ENCODE results near the gene YPEL2.
"Not testable (repeated sequence)": the region's sequence is repeated elsewhere in the genome, so short reads cannot be mapped to it uniquely, and the experiment has no call there.

The YPEL2 gene

GRCh38 chr17:59311521-59311920 lies 19.9 kb upstream of the YPEL2 start:
- H3K27ac Mint-ChIP-seq; DNase-seq; H3K27me3 Mint-ChIP-seq; ATAC-seq (replicated peaks); H3K4me3 Mint-ChIP-seq; H3K4me1 Mint-ChIP-seq; H3K9me3 Mint-ChIP-seq; H3K36me3 Mint-ChIP-seq: not testable (repeated sequence)

DNA sequence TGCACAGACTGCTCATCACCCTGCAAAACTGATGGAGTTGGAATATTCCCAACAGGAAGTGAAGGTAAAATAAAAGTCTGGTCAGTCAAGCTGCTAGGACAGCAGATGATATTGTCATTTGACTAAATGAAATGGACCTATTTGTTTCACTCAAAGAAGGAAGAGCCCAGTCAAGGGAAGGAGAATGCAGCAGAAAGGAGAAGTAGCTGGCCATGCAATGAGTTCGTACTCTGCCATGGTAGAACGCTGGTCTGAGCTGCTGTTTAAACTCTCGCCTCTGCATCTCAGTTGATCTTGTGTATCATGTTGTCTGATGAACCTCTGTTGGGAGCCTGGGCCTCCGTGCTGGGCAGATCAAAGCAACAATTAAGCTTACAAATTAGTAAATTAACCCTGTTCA lies 15.6 kb upstream of the YPEL2 start:
- no peaks in the 10 kb centered on the region for H3K36me3 Mint-ChIP-seq
- ATAC-seq (replicated peaks) (no peak), DNase-seq (no peak)
- H3K4me1 Mint-ChIP-seq, result peaks cover 0 to 5% of the 10 kb centered on the region in 2 donors
- H3K9me3 Mint-ChIP-seq, result no peaks in the 10 kb centered on the region
- H3K27ac Mint-ChIP-seq, result no peak overlapping the region
- H3K27me3 Mint-ChIP-seq, result no peaks in the 10 kb centered on the region
- no peak overlapping the region for H3K4me3 Mint-ChIP-seq

DNA sequence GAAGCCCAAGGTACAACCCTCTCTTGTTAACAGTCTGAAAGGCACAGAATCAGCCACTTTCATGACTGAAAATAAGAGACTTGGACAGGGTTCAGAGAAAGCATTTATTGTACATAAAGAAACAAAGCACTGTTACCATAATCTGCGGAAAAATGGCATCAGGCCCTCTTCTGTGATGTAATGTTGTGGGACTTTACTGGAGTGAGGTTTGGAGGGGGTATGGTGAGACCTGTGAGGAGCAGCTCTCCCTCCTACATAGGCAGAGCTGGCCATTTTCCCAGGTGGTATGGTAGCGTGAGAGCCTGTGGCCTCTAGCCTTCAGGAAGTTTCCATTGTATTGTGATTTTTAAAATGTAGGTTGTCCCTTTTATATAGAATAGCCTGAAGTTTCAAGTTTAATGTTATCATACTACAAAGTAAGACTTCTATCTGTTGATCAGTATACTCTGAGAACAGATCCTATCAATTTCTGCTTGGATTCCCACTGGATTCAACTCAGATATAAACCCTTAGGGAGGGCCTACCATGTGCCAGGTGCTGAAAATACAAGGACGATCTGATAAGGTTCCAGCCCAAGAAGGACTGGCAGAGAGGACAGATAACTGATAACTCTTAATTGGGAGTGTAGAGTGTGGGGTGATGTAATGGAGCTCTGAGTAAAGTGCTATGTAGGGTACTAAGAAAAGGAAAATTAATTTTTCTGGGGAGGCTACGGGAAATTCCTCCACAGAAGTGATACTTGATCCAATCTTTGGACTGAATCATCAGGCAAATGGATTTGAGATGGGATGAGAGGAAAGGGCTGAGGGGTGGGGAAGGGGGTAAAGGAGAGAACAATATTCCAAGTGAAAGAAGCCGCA lies 4.1 kb upstream of the YPEL2 start:
- H3K27me3 Mint-ChIP-seq, result no peaks in the 10 kb centered on the region

DNA sequence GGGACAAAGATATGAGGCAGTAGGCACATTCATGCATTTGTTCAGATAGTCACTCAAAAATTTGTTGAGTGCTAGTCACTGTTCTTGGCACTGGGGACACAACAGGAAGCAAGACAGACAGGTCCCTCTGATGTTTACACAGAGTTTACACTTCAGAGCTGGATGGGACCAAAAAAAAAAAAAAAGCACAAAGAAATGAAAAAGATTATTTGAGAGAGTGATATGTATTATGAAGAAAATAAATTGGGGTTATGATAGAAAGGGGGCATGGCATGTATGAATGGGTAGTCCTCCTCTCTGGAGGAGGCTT lies 3.5 kb upstream of the YPEL2 start:
- no peaks in the 10 kb centered on the region for H3K9me3 Mint-ChIP-seq
- DNase-seq (no peak), ATAC-seq (replicated peaks) (no peak)
- peaks cover 14 to 36% of the 10 kb centered on the region in 2 donors for H3K4me1 Mint-ChIP-seq
- peak overlapping the region; percentile 7 for H3K27ac Mint-ChIP-seq
- H3K27me3 Mint-ChIP-seq, result no peaks in the 10 kb centered on the region
- H3K4me3 Mint-ChIP-seq, result no peak overlapping the region
- no peaks in the 10 kb centered on the region for H3K36me3 Mint-ChIP-seq

More for the DNA sequence above, 4.1 kb upstream of the YPEL2 start:
- H3K27ac Mint-ChIP-seq, result no peak overlapping the region
- H3K9me3 Mint-ChIP-seq, result no peaks in the 10 kb centered on the region
- no peak overlapping the region for H3K4me3 Mint-ChIP-seq
- H3K4me1 Mint-ChIP-seq, result peaks cover 12 to 30% of the 10 kb centered on the region in 2 donors
- no peak for ATAC-seq (replicated peaks)
- DNase-seq, result no peak
- no peaks in the 10 kb centered on the region for H3K36me3 Mint-ChIP-seq

GRCh38 chr17:59328601-59329000 lies 2.9 kb upstream of the YPEL2 start:
- no peak overlapping the region for H3K4me3 Mint-ChIP-seq
- no peaks in the 10 kb centered on the region for H3K9me3 Mint-ChIP-seq
- H3K27me3 Mint-ChIP-seq, result no peaks in the 10 kb centered on the region
- H3K36me3 Mint-ChIP-seq, result no peaks in the 10 kb centered on the region
- DNase-seq, result no peak
- H3K27ac Mint-ChIP-seq, result no peak overlapping the region
- H3K4me1 Mint-ChIP-seq, result peaks cover 19 to 43% of the 10 kb centered on the region in 2 donors
- no peak for ATAC-seq (replicated peaks)

DNA sequence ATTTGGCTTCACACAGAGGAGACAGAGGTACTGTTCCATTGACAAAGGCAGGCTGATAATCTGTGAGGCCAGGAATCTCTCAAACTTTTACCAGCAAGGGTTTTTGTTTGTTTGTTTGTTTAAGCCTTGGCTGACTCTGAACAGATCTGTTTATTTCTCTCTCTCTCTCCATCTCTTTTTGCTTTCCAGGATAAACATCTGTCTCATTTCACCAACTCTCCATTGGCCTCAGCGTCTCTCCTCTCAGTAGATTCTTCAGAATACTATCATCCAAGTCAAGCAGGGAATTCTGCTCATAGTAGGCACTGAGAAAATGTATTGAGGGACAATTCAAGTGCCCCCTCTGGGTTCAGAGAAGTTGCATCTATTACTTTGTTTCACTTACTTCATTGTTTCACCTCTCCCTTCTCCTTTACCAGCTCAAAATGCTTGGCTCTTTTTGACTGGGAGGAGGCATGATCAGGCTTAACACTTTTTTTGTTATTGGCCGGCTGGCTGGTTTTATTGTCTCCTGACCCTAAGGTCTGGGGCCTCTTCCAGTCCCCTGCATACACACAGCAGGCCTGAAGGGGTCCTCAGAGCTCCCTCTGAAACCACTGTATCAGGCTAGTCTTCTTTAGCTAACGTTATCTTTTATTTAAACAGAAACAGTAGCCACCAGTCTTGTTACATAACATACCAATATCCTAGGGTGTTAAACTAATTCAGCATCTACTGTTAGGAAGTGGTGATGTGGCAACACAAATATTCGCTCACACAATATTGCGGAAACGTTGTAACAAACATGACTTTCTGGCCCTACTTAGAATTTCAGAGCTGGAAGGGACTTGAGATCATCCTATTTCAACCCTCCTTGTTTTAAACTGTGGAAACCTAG lies 2.0 kb upstream of the YPEL2 start:
- no peak overlapping the region for H3K27ac Mint-ChIP-seq
- no peaks in the 10 kb centered on the region for H3K27me3 Mint-ChIP-seq
- no peaks in the 10 kb centered on the region for H3K9me3 Mint-ChIP-seq
- peak; percentile 35 for DNase-seq
- H3K4me1 Mint-ChIP-seq, result peaks cover 26 to 51% of the 10 kb centered on the region in 2 donors
- peak overlapping the region in 1 of 2 donors; percentile 15 for H3K4me3 Mint-ChIP-seq
- no peaks in the 10 kb centered on the region for H3K36me3 Mint-ChIP-seq
- ATAC-seq (replicated peaks), result peak; percentile 58 to 59

DNA sequence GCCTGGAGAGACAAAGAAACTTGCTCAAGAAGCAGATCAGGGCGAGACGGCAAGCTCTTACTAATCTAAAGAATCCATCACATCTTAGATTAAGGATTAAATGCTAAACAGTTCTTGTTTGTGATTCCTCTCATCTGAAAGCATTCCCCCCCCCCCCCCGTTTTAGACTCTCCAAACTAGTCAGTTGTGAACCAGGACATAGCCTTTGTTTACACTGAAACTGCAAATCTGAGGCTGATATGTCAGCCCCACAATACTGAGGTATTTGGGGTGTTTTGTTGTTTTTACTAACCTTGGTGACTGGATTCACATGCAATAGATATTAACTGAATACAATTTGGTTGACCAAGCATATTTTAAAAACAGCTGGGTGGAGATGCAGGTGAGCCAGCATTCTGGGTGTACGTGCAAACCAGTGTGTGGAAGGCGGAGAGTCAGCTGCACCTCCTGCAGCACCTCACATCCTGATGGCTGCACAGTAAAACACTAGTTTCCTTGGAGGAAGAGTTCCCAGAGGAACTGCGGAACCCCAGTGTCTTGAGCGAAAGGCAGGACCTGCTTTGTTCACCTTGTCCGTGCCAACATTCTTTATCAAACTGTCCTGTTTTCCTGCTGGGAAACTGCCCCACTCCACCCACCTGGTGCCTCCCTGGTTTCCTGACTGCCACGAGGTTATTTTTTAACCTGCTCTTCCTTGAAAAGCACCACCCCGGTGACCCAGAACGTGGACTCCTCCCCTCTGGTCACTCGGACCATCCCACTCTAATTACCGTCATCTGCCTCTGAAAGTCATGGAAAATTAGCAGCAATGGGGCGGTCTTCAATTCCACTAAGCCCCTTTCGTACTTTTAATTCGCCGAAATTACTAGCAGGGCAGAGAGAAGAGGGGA lies 1.2 kb upstream of the YPEL2 start:
- Mint-ChIP-seq H3K9me3 (no peaks in the 10 kb centered on the region), H3K4me3 (peak overlapping the region; percentile 2 to 37), H3K27ac (peak overlapping the region; percentile 1), H3K36me3 (no peaks in the 10 kb centered on the region), H3K4me1 (peaks cover 29 to 58% of the 10 kb centered on the region in 2 donors), H3K27me3 (no peaks in the 10 kb centered on the region)
- ATAC-seq (replicated peaks) (no peak), DNase-seq (no peak)

GRCh38 chr17:59331929-59332748 lies 684 bp downstream of the YPEL2 start:
- peak overlapping the region; percentile 91 for H3K27ac Mint-ChIP-seq
- no peaks in the 10 kb centered on the region for H3K27me3 Mint-ChIP-seq
- no peaks in the 10 kb centered on the region for H3K9me3 Mint-ChIP-seq
- peak overlapping the region; percentile 89 to 93 for H3K4me3 Mint-ChIP-seq
- H3K36me3 Mint-ChIP-seq, result no peaks in the 10 kb centered on the region
- DNase-seq, result peak; percentile 20
- peak; percentile 22 to 35 for ATAC-seq (replicated peaks)
- peaks cover 36 to 70% of the 10 kb centered on the region in 2 donors for H3K4me1 Mint-ChIP-seq

DNA sequence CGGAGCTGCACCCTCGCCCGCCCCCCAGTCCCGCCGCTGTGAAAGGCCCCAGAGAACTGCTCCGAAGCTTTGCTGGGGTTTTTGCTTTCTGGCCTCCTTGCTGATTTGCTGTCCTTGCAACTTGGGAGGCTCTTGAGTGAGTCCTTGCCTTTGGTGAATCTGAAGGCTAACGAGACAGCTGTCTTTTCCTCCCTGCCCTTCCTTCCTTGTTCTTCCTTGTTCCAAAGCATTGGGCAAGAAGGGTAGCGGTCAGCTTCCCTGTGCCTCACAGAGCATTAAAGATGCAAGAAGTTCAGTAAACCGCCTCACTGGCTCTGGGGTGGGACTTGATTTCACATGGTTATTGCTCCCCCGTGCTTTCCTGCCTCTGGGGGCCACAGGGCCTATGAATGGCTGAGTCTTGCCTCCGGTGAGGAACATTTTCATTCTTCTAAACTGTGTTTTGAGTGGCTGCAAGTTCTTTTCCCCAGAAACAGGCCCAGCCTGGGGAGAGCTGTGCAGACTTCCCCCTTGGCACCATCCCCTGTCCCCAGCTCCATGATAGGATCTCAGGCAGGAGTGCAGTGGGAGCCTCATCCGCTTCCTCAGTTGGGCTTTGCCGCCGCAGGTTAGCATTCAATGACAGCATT lies 1.4 kb downstream of the YPEL2 start:
- peak; percentile 5 to 6 for ATAC-seq (replicated peaks)
- no peaks in the 10 kb centered on the region for H3K36me3 Mint-ChIP-seq
- peak; percentile 10 for DNase-seq
- peak overlapping the region; percentile 91 for H3K27ac Mint-ChIP-seq
- H3K4me3 Mint-ChIP-seq, result peak overlapping the region; percentile 89 to 93
- H3K9me3 Mint-ChIP-seq, result no peaks in the 10 kb centered on the region
- H3K4me1 Mint-ChIP-seq, result peaks cover 37 to 71% of the 10 kb centered on the region in 2 donors
- no peaks in the 10 kb centered on the region for H3K27me3 Mint-ChIP-seq

DNA sequence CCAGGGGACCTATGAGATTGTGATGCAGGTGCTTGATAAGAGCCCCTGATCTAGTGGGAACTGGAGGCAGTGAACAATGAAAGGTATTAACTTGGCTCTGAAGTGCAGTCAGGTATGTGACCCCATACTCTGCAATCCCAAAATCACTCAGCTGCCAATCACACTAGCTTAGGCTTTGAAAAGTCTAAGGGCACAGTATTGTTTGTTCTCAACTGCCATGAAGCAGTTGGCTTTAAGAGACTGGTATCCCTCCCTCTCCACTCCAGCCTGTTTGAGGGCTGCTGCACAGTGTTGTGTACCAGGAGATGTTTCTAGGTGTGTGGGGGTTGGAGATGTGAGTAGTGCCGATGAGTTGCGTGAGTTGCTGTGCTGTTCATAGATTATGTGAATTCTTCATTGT lies 2.4 kb downstream of the YPEL2 start:
- ATAC-seq (replicated peaks) (no peak), DNase-seq (no peak)
- Mint-ChIP-seq H3K27me3 (no peaks in the 10 kb centered on the region), H3K36me3 (no peaks in the 10 kb centered on the region), H3K4me3 (no peak overlapping the region), H3K9me3 (no peaks in the 10 kb centered on the region), H3K27ac (peak overlapping the region; percentile 9), H3K4me1 (peaks cover 40 to 70% of the 10 kb centered on the region in 2 donors)

DNA sequence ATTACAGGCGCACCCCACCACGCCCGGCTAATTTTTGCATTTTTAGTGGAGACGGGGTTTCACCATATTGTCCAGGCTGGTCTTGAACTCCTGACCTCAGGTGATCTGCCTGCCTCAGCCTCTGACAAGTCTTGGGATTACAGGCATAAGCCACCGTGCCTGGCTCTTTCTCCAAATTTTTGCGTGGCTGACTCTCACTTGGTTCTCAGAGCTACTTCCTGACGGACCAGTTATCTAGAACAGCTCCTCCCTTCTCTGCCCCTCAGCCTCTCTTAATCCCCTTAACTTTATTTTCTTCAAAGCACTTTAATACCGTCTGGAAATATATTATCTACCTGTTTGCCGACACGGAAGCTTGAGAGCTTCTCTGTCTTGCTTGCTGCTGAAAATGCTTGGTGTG lies 4.2 kb downstream of the YPEL2 start:
- H3K9me3 Mint-ChIP-seq, result no peaks in the 10 kb centered on the region
- H3K4me1 Mint-ChIP-seq, result peaks cover 38 to 60% of the 10 kb centered on the region in 2 donors
- no peak overlapping the region for H3K27ac Mint-ChIP-seq
- H3K27me3 Mint-ChIP-seq, result no peaks in the 10 kb centered on the region
- no peaks in the 10 kb centered on the region for H3K36me3 Mint-ChIP-seq
- no peak for DNase-seq
- no peak overlapping the region for H3K4me3 Mint-ChIP-seq
- no peak for ATAC-seq (replicated peaks)

GRCh38 chr17:59337741-59338299 lies 6.4 kb downstream of the YPEL2 start:
- Mint-ChIP-seq H3K9me3 (no peaks in the 10 kb centered on the region), H3K36me3 (no peaks in the 10 kb centered on the region), H3K4me1 (peaks cover 48 to 68% of the 10 kb centered on the region in 2 donors), H3K4me3 (no peak overlapping the region), H3K27ac (no peak overlapping the region), H3K27me3 (no peaks in the 10 kb centered on the region)
- DNase-seq (no peak), ATAC-seq (replicated peaks) (no peak)

DNA sequence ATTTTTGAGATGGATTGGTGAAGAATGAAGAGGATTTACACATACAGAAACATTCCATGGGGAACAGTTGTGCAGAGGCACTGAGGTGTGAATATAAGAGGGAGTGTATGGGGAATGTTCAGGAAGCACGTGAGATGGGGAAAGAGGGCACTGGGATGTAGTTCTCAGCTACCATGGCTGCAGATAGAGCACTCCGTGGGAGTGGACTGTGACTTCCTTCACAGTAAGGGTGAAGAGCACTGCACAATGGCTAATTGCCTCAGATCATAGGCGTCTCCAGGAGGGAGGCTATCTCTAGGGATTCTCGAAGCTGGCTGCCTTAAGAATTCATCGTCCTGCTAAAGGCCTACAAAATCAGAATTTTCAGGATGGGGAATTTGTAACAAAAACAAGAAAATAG lies 7.0 kb downstream of the YPEL2 start:
- Mint-ChIP-seq H3K4me3 (no peak overlapping the region), H3K36me3 (no peaks in the 10 kb centered on the region), H3K9me3 (no peaks in the 10 kb centered on the region), H3K27me3 (no peaks in the 10 kb centered on the region), H3K27ac (no peak overlapping the region), H3K4me1 (peaks cover 49 to 68% of the 10 kb centered on the region in 2 donors)
- DNase-seq (no peak), ATAC-seq (replicated peaks) (no peak)
